Measurements from ENCODE around the gene CPSF4.
"Not testable (repeated sequence)": the region's sequence is repeated elsewhere in the genome, so short reads cannot be mapped to it uniquely, and the experiment has no call there.

Gene CPSF4

DNA sequence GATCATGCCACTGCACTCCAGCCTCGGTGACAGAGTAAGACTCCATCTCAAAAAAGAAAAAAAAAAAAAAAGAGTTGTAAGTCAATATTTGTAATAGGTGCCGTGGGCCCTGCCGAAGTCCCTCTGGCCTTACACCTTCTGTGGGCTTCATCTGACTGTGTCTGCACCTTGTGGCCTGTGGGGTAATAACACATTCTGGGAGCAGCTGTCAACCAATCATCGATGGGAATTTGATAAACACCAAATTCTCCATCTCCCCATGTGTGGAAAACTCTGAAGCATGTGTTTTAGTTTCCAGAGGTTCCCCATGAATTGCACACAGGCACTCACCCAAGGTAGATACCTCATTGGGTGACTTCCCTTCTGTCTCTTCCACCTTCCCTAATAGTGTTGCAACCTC, 50.5 kb downstream of the CPSF4 start:
- no peak for DNase-seq (ENCODE audit: low read depth in 1 of 2, low spot score in 1 of 2)

DNA sequence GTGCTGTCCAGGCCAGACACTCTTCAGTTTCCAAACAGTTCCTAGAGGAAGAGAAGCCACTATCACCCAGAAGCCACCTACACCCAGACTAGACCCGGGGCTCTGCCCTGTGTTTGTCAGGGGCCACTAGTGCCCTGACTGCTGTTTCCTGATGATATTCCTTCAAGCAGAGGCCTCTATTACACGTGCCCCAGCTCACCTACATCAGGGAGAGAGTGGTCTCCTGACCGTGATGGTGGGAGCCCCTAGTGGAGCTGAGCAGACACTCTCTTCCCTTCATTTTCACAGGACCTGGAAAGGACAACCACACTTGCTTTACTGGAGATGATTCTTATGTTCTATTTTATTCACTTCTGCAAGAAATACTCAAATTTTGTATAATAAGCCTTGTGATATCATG, 52.1 kb downstream of the CPSF4 start:
- DNase-seq (ENCODE audit: low read depth in 1 of 2, low spot score in 1 of 2) = no peak

GRCh38 chr7:99493823-99494222, 55.1 kb downstream of the CPSF4 start:
- no peak for DNase-seq (ENCODE audit: low read depth in 1 of 2, low spot score in 1 of 2)

- no peak for DNase-seq (ENCODE audit: low read depth in 1 of 2, low spot score in 1 of 2)
These were observed 59.2 kb downstream of the CPSF4 start for GRCh38 chr7:99497766-99498545.

- DNase-seq (ENCODE audit: low read depth in 1 of 2, low spot score in 1 of 2) = no peak
These were observed 59.8 kb downstream of the CPSF4 start for GRCh38 chr7:99498546-99498944.

GRCh38 chr7:99499371-99499720, 60.6 kb downstream of the CPSF4 start:
- no peak for DNase-seq (ENCODE audit: low read depth in 1 of 2, low spot score in 1 of 2)

- DNase-seq (ENCODE audit: low read depth in 1 of 2, low spot score in 1 of 2) = peak; percentile 69 to 89
These were observed 61.2 kb downstream of the CPSF4 start, which contains the start of gene ZNF394 for GRCh38 chr7:99499721-99500636. Gene ZNF394, minus strand, starts transcription at chr7:99500281. Its CDS starts 188 bp downstream, at chr7:99500093.

- no peak for DNase-seq (ENCODE audit: low read depth in 1 of 2, low spot score in 1 of 2)
These were observed 61.9 kb downstream of the CPSF4 start for GRCh38 chr7:99500637-99501009.

DNA sequence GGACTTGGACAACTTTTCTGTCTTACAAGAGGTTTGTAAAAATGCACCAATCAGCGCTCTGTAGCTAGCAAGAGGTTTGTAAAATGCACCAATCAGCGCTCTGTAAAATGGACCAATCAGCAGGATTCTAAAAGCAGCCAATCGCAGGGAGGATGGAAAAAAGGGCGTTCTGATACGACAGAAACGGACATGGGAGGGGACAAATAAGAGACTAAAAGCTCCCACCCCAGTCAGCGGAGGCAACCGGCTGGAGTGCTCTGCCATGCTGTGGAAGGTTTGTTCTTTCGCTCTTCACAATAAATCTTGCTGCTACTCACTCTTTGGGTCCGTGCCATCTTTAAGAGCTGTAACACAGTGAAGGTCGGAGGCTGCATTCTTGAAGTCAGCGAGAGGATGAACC, 62.5 kb downstream of the CPSF4 start:
- DNase-seq (ENCODE audit: low read depth in 1 of 2, low spot score in 1 of 2) = not testable (repeated sequence)

DNA sequence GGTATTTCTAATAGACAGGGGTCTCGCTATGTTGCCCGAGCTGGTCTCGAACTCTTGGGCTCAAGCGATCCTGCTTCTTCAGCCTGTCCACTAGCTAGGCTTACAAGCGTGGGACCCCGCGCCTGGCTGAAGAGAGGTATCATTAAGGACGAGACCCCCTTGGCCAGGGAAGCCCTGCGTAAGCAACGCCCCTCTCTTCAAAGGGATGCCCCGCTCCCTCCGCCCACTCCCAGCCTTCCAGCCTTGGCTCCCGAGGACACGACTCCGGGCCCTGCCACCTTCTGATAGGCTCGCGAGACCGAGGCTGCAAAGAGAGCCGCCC, 65.5 kb downstream of the CPSF4 start:
- no peak for DNase-seq (ENCODE audit: low read depth in 1 of 2, low spot score in 1 of 2)

DNA sequence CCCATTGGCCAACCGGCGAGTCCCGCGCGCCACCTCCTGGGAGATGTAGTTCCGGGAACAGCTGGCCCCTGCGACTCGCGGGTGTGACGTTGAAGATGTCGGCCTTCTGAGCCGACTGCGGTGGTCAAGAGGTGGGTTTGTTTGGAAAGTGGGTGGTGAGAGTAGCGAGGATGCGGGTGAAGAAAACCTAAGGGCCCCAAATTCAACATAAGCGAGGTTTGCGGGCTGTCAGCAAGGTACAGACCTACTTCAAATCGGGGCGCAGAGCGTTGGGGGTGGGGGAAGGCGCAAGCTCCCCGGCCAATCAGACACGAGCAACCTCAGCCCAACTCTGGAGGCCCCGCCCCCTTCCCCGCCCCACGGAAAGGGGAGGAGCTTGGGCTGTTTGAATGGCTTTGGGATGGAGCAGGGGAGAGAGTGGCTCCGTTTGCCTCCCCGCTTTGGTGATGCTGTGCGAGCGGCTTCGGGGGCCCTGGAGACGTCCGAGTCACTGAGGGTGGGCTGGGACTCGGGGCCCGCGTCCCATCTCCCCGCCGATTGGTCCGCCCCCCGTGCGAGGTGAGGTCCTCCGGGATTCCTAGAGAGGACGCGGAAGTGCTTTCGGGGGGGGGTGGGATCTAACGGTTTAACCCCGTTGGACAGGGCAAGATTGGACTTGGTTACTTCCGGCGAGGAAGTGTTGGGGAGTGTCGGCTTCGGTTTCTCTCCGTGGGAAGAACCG, 66.0 kb downstream of the CPSF4 start, which contains the start of gene ZKSCAN5:
ZKSCAN5 (plus strand) TSS at position 60 of the 721 bp plus-strand sequence. CDS start 1,383 bp downstream, outside the sequence.
- peak; percentile 95 for DNase-seq (ENCODE audit: low read depth in 1 of 2, low spot score in 1 of 2)

DNA sequence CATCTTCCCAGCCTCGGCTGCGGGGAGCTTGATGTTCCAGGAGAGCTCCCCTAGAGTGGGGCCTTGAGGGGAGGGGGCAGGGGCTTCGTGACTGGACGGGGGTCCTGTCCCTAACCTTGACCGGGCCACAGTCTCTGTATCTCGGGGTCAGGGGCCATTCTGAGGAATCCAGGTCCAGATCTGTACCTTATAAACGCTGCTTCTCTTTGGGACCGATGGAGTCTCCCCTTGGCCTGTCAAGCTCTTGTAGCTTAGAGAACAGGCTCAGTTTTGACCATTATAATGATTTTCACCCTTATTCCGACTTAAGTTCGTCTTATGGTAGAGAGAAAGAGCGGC, 66.5 kb downstream of the CPSF4 start:
- DNase-seq (ENCODE audit: low read depth in 1 of 2, low spot score in 1 of 2) = no peak

Data from activated CD4-positive, alpha-beta T cell treated with anti-CD3 and anti-CD28 coated beads, Interleukin-2, amount 50 U/mL, for 24 hours (primary cell).